ENCODE results near the gene PLCH2.

Gene PLCH2

GRCh38 chr1:2476061-2476999 lies at the start of gene PLCH2:
TSS of gene PLCH2 (plus strand) at chr1:2476289. CDS start at chr1:2476589, 300 bp downstream.
- no peak for DNase-seq

GRCh38 chr1:2426540-2426939 lies 49.5 kb upstream of the PLCH2 start:
- no peak for DNase-seq

GRCh38 chr1:2427051-2427450 lies 49.0 kb upstream of the PLCH2 start:
- no peak for DNase-seq

GRCh38 chr1:2427976-2428375 lies 48.1 kb upstream of the PLCH2 start:
- no peak for DNase-seq

GRCh38 chr1:2428490-2428889 lies 47.6 kb upstream of the PLCH2 start:
- no peak for DNase-seq

GRCh38 chr1:2429780-2430591 lies 46.1 kb upstream of the PLCH2 start:
- no peak for DNase-seq

- no peak for DNase-seq
Measured at GRCh38 chr1:2430592-2430973, 45.5 kb upstream of the PLCH2 start.

- DNase-seq = no peak
Measured at GRCh38 chr1:2431103-2431502, 45.0 kb upstream of the PLCH2 start.

GRCh38 chr1:2431518-2431917 lies 44.6 kb upstream of the PLCH2 start:
- DNase-seq = no peak

- DNase-seq = no peak
Measured at GRCh38 chr1:2432441-2432844, 43.6 kb upstream of the PLCH2 start.

- no peak for DNase-seq
Measured at GRCh38 chr1:2433196-2433595, 42.9 kb upstream of the PLCH2 start.

GRCh38 chr1:2433936-2434655 lies 42.0 kb upstream of the PLCH2 start:
- DNase-seq = no peak

GRCh38 chr1:2435091-2435490 lies 41.0 kb upstream of the PLCH2 start:
- DNase-seq = no peak

- no peak for DNase-seq
Measured at GRCh38 chr1:2435746-2436355, 40.2 kb upstream of the PLCH2 start.

GRCh38 chr1:2436876-2437275 lies 39.2 kb upstream of the PLCH2 start:
- DNase-seq = no peak

- no peak for DNase-seq
Measured at GRCh38 chr1:2437617-2438016, 38.5 kb upstream of the PLCH2 start.

GRCh38 chr1:2438038-2438437 lies 38.1 kb upstream of the PLCH2 start:
- DNase-seq = no peak

- no peak for DNase-seq
Measured at GRCh38 chr1:2438641-2439040, 37.4 kb upstream of the PLCH2 start.

- no peak for DNase-seq
Measured at GRCh38 chr1:2439369-2439768, 36.7 kb upstream of the PLCH2 start.

- peak; percentile 64 for DNase-seq
Measured at GRCh38 chr1:2440346-2440745, 35.7 kb upstream of the PLCH2 start.

GRCh38 chr1:2441746-2442145 lies 34.3 kb upstream of the PLCH2 start:
- no peak for DNase-seq

- no peak for DNase-seq
Measured at GRCh38 chr1:2442661-2443060, 33.4 kb upstream of the PLCH2 start.

Data from activated CD8-positive, alpha-beta memory T cell treated with anti-CD3 and anti-CD28 coated beads for 24 hours (primary cell).